Liver (tissue), 9 donors: ENCODE data around the gene KIF1A. TPM values are rescaled to one million over a fixed set of nuclear protein-coding genes. Genes with fewer than 3 reads are reported as not detected.

Experiments
- DNase-seq: peaks from one replicate; pipeline ENCODE4 v3.0.0-alpha.2; 2017; ENCODE audit warnings: low spot score
- H3K27ac ChIP-seq, 2 donors: one replicate each; pipeline ENCODE4 v1.7.0; 2013; ENCODE audit warnings: inconsistent platforms in 2 of 2, low read length in 2 of 2, control low read depth in 1 of 2, low read depth in 1 of 2, mild to moderate bottlenecking in 1 of 2
- H3K27me3 ChIP-seq, 4 donors: one replicate each; pipeline versions ENCODE4 v1.6.1 to v1.7.0; 2013; ENCODE audit warnings: low read length in 3 of 4, inconsistent platforms in 1 of 4, mild to moderate bottlenecking in 1 of 4, moderate library complexity in 1 of 4; ENCODE audit not compliant: control insufficient read depth in 4 of 4, insufficient read depth in 4 of 4
- H3K36me3 ChIP-seq, 4 donors: one replicate each; pipeline versions ENCODE4 v1.6.1 to v1.7.0; 2013; ENCODE audit warnings: low read length in 3 of 4, mild to moderate bottlenecking in 3 of 4, low read depth in 1 of 4, moderate library complexity in 1 of 4; ENCODE audit not compliant: control insufficient read depth in 4 of 4, insufficient read depth in 3 of 4
- H3K4me1 ChIP-seq, 4 donors: one replicate each; pipeline versions ENCODE4 v1.6.1 to v1.7.0; 2013; ENCODE audit warnings: low read length in 3 of 4, mild to moderate bottlenecking in 3 of 4, moderate library complexity in 1 of 4; ENCODE audit not compliant: control insufficient read depth in 4 of 4, insufficient read depth in 4 of 4
- H3K4me3 ChIP-seq, 3 donors: one replicate each; pipeline versions ENCODE4 v1.6.1 to v1.7.0; 2013; ENCODE audit warnings: low read length in 3 of 3, control low read depth in 1 of 3, low read depth in 1 of 3, mild to moderate bottlenecking in 1 of 3
- H3K9ac ChIP-seq, 2 donors: one replicate each; pipeline ENCODE4 v1.7.0; 2013; ENCODE audit warnings: low read length in 2 of 2, mild to moderate bottlenecking in 2 of 2, moderate library complexity in 2 of 2, control low read depth in 1 of 2, low read depth in 1 of 2
- H3K9me3 ChIP-seq, 4 donors: one replicate each; pipeline versions ENCODE4 v1.6.1 to v1.7.0; 2013; ENCODE audit warnings: low read length in 3 of 4; ENCODE audit not compliant: control insufficient read depth in 4 of 4
- CTCF ChIP-seq: fragments of 150-350 bp; IDR thresholded peaks from 2 replicates; pipeline ENCODE4 v1.5.1; 2017; ENCODE audit warnings: improper control_type of control experiment, low read depth, low read length; ENCODE audit not compliant: missing input control
- EGR1 ChIP-seq, 2 donors: IDR thresholded peaks; 2 replicates each; pipeline ENCODE4 v1.6.1; 2016 to 2018; ENCODE audit warnings: antibody characterized with exemption in 2 of 2, low read depth in 2 of 2
- FOXA1 ChIP-seq: IDR thresholded peaks from 2 replicates; pipeline ENCODE4 v1.6.1; 2016; ENCODE audit warnings: antibody characterized with exemption
- FOXA2 ChIP-seq: IDR thresholded peaks from 2 replicates; pipeline ENCODE4 v1.6.1; 2016; ENCODE audit warnings: antibody characterized with exemption
- GABPA ChIP-seq, 2 donors: IDR thresholded peaks in 1 of 2; conservative IDR thresholded peaks in 1 of 2; 2 replicates each; pipeline ENCODE4 v1.6.1; 2016; ENCODE audit warnings: antibody characterized with exemption in 2 of 2, mild to moderate bottlenecking in 1 of 2, moderate library complexity in 1 of 2
- HNF4A ChIP-seq, 2 donors: conservative IDR thresholded peaks; 2 replicates each; pipeline ENCODE4 v1.6.1; 2016; ENCODE audit warnings: antibody characterized with exemption in 2 of 2, mild to moderate bottlenecking in 2 of 2
- HNF4G ChIP-seq: IDR thresholded peaks from 2 replicates; pipeline ENCODE4 v1.6.1; 2016; ENCODE audit warnings: antibody characterized with exemption
- JUND ChIP-seq, 2 donors: IDR thresholded peaks; 2 replicates each; pipeline ENCODE4 v1.6.1; 2016; ENCODE audit warnings: antibody characterized with exemption in 2 of 2
- MAX ChIP-seq: IDR thresholded peaks from 2 replicates; pipeline ENCODE4 v1.6.1; 2016; ENCODE audit warnings: antibody characterized with exemption
- NR2F2 ChIP-seq: IDR thresholded peaks from 2 replicates; pipeline ENCODE4 v1.6.1; 2016; ENCODE audit warnings: antibody characterized with exemption
- RAD21 ChIP-seq, 2 donors: IDR thresholded peaks; 2 replicates each; pipeline ENCODE4 v1.6.1; 2016; ENCODE audit warnings: antibody characterized with exemption in 2 of 2, mild to moderate bottlenecking in 2 of 2
- REST ChIP-seq: IDR thresholded peaks from 2 replicates; pipeline ENCODE4 v1.6.1; 2016; ENCODE audit warnings: antibody characterized with exemption, mild to moderate bottlenecking
- RXRA ChIP-seq, 2 donors: IDR thresholded peaks; 2 replicates each; pipeline ENCODE4 v1.6.1; 2017 to 2018; ENCODE audit warnings: antibody characterized with exemption in 2 of 2, mild to moderate bottlenecking in 1 of 2
- SP1 ChIP-seq: IDR thresholded peaks from 2 replicates; pipeline ENCODE4 v1.6.1; 2018; ENCODE audit warnings: antibody characterized with exemption, mild to moderate bottlenecking
- TAF1 ChIP-seq: conservative IDR thresholded peaks from 2 replicates; pipeline ENCODE4 v1.6.1; 2016; ENCODE audit warnings: antibody characterized with exemption, mild to moderate bottlenecking
- YY1 ChIP-seq: IDR thresholded peaks from 2 replicates; pipeline ENCODE4 v1.6.1; 2016; ENCODE audit warnings: antibody characterized with exemption, mild to moderate bottlenecking
- ZBTB33 ChIP-seq: IDR thresholded peaks from 2 replicates; pipeline ENCODE4 v1.6.1; 2016; ENCODE audit warnings: antibody characterized with exemption
- WGBS: extraction: QIAGEN DNeasy Blood & Tissue Kit; methylation state at CpG from one replicate; pipeline ENCODE4 v1.1.7; 2013; 5-methylcytosine and 5-hydroxymethylcytosine counted together
- polyA plus RNA-seq, 2 donors: library from polyadenylated mRNA; stranded (reverse) in 1 of 2; unstranded in 1 of 2; fragments of 200-250 nt in 1 of 2; fragments of >200 nt in 1 of 2; fragmentation: Nextera tagmentation in 1 of 2; extraction: Ambion mirVana in 1 of 2; gene quantifications; one replicate each; pipeline versions ENCODE4 v1.2.1 to v1.2.3, GENCODE V29; 2013 to 2015
- total RNA-seq, 2 donors: library from RNA; depleted of rRNA; stranded (reverse); fragments of >200 nt; gene quantifications; one replicate each; pipeline ENCODE4 v1.2.3, GENCODE V29; 2014
- donor health status: healthy.
- donor health status: healthy.
- donor health status: healthy.
- donor health status: healthy.
- donor health status: healthy.

KIF1A gene
- total and polyA plus RNA-seq, 4 donors, result 0.03 to 0.21 (median 0.11) TPM

- Histone ChIP-seq H3K27me3 (peaks cover 0 to 2% (median 0%) of the 10 kb centered on the region in 4 donors), H3K27ac (no peak overlapping the region), H3K9me3 (no peaks in the 10 kb centered on the region), H3K9ac (no peak overlapping the region), H3K36me3 (no peaks in the 10 kb centered on the region), H3K4me1 (no peaks in the 10 kb centered on the region), H3K4me3 (no peak overlapping the region)
- TF ChIP-seq RAD21 (IDR thresholded peaks at IDR 0.05) (no peak), RXRA (IDR thresholded peaks at IDR 0.05) (no peak), HNF4G (no peak), SP1 (no peak), HNF4A (conservative IDR thresholded peaks at IDR 0.05) (no peak), FOXA1 (no peak), JUND (IDR thresholded peaks at IDR 0.05) (no peak), TAF1 (no peak), NR2F2 (no peak), MAX (no peak), REST (no peak), EGR1 (IDR thresholded peaks at IDR 0.05; ENCODE audit: low read depth in 2 of 2) (no peak), ZBTB33 (no peak), FOXA2 (no peak), GABPA (IDR thresholded peaks at IDR 0.05 in 1 of 2, conservative IDR thresholded peaks at IDR 0.05 in 1 of 2) (no peak), YY1 (no peak), CTCF (no peak)
- DNase-seq, result no peak
- WGBS, result 77% methylated on average over 9 of the region's 9 CpGs
Measured at GRCh38 chr2:240702640-240703011, 117.4 kb downstream of the KIF1A start.
